ENCODE results near the gene ANTXR1.

The ANTXR1 gene

DNA sequence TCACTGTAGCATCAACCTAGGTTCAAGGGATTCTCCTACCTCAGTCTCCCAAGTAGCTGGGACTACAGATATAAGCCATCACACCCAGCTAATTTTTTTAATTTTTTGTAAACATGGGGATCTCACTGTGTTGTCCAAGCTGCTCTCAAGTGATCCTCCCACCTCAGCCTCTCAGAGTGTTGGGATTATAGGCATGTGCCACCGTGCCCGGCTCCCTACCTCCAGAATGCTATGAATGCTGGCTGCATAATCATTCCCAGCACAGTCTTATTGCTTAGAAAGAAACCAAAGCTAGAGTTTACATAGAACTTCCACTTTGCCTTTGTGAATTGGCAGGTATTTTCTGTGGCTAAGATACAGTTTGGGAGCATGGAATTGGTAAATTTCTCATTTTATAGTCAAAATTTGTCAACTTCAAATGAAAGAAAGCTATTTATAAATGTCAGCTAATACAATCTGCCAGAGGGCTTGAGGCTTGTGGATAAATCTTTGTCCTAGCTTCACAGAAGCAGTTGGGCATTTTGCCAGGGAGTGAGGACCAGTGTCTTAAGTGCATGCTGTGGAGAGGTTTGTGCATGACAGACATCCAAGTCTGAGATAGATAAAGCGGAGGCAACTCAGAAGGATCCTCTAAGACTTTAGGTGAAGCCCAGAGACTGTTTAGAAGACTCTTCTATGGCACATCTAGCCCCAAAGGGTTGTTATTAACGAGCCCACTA lies 175.4 kb downstream of the ANTXR1 start:
- DNase-seq: no peak

DNA sequence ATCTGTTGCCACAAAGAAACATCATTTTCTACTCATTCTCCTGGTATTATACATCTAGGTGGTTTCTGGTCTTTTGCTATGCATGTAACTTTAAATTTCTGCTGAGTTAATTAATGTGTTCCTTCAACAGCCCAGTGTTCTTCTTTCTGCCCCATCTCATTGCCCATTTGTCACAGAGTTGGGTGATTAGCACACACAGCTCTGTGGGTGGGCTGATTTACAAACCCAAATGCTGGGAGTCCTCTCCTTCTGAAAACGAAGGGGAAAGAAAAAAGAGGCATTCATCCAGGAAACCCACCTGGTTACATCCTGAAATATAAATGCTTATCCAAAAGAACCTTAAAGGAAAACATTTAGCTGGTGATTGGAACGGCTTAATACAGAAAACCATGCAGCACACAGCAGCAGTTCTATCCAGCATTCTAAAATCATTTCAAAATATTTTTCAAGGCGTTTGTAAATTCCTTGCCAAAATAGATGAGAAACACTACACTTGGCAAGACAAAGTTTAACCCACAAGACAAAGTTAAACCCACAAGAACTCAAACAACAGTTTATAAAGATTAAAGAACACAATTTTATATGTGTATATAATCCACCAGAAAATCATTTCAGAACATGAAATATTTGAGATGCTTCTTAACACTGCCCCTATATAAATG lies 177.9 kb downstream of the ANTXR1 start:
- no peak for DNase-seq

DNA sequence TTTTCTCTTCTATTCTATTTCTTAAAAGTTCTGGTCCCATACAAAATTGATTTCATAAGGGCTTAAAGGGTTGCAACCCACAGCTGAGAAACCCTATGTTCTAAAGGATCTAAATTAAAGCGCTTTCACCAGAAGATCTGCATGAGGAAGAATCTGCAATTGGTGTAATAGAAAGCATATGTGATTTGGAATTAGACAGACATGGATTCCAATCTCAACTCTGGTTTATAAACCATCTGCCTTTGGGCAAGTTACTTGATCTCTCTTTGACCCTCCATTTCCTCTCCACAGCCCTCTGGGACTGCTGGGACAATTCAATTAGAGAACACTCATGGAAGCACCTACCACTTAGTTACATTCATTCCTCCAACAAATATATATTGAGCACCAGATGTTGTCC lies 178.7 kb downstream of the ANTXR1 start:
- no peak for DNase-seq

DNA sequence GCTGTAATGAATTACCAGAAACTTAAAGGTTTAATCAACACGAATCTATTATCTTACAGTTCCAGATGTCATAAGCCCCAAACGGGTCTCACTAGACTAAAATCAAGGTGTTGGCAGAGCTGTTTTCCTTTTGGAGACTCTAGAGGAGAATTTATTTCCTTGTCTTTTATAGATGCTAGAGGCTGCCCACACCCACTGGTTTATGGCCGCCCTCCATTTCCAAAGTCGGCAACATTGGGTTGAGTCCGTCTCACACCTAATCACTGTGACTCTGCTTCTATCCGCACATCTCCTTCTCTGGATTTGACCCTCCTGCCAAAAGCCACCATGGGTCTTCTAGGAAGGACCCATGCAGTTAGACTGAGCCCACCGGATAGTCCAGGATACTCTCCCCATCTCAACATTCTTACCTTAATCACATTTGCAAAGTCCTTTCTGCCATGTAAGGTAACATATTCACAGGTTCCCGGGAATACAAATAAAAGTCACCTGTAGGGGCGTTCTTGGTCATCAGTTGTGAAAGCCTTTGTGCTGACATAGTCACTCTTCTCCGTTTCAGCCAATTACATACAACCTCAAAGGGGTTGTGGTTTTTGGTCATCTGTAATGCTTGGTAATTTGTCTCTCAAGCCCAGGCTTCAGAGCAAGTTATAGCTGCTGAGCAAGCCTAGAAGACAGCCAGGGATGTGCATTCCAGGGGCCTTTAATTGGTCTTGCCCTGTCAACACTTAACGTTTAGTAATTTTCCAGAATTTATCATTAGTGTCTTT lies 179.4 kb downstream of the ANTXR1 start:
- no peak for DNase-seq

DNA sequence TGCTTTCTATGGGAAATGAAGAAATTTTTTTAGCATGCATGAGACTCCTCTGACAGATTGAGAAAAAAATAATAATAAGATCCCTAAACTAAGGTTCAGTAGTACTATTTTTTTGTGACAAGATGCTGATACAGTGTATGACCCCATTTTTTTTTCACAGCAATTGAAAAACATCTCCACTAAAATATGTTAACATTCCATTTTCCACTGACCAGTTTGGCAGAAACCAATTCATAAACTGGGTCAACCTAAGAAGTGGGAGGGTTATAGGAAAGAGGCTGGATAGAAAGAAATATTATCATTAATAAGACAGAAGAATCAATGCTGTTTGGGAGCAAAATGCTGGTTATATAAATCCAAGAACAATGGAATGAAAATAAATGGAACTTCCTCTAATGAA lies 182.7 kb downstream of the ANTXR1 start:
- DNase-seq: no peak

DNA sequence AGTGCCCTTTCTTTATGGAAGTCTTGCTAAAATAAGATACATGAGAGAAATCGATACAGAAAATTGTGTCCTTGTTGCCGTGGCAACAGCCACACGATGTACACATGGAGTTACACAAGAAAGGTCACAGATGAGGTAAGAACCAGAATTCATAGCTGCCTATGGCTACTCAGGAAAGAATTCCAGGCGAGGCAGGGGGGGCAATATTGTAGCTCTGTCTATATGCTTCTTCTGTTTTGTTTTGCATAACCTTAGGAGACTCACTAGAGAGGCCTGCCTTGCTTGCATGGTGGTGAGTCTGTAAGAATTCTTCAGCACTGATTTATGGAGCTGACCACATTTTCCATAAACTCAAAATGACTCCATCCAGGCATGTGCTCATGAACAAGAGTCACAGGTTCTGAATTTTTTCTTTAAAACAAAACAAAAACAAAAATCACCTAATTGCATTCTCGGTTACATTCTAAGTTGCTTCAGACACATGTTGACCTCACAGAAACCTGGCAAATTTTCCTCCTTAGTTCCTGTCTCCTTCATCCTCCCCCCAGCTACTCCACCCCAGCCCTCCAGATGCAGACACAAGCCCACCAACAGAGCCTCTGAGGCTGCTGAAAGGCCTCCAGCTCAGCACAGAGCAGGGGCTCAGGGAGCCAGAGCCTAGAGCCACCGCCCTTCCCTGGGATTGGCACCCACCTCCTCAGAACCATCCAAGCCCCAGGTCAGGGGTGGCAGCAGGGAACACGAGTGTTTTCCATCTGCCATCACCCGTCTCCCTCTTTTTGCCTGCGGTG lies 183.5 kb downstream of the ANTXR1 start:
- no peak for DNase-seq

DNA sequence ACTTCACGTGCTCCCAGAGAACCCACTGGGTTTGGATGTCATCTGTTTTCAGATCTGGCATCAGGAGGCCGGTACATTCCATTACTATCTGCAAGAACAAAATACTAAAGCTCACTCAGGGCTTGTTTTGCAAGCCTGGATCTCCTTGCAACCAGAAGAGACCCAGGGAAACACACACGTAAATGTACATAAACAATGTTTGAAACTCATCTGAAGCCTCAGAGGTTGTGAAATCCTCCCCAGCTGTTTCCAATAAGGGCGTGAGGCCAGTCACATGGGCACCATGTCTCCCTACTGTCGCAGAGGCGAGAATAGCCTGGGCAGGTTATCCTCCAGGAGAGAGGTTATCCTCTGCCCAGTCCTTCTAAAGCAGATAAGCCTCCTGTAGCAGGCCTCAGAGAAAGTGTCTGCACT lies 187.1 kb downstream of the ANTXR1 start:
- DNase-seq: no peak

DNA sequence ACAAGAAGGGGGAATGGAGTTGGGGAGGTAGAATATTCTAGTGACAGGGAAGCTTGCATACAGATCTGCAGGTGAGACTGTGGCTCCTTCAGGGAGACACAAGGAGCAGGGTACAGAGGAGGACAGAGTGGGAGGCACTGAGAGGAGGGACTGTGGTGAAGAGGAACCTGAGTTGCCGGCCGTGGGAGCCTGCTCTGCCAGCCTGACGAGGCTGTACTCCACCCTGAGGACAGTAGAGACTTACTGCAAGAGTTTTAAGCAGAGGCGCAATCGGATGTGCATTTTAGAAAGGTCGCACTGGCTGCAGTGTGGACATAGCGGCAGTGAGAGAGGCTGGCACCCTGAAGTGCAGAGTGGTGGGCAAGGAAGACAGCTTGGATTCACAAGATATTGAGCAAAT lies 188.3 kb downstream of the ANTXR1 start:
- DNase-seq: no peak

DNA sequence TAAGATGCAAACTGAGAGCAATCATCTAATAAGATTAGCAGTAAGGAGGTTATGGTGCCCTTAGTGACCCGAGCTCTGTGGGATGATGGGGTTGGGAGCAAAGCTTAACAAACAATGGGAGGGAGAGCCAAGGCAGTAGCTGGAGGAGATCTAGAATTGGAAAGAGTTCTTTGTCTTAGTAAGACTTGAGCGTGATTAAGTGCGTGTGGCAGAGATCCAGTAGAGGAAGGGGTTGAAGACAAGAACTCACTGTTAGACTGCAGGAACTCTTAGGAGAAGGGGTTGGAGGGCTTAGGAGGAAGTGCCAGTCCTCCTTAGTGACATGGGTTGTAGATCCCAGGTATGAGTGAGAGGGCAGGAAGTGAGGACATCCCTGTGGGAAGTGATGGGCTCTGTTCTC lies 189.3 kb downstream of the ANTXR1 start:
- no peak for DNase-seq

DNA sequence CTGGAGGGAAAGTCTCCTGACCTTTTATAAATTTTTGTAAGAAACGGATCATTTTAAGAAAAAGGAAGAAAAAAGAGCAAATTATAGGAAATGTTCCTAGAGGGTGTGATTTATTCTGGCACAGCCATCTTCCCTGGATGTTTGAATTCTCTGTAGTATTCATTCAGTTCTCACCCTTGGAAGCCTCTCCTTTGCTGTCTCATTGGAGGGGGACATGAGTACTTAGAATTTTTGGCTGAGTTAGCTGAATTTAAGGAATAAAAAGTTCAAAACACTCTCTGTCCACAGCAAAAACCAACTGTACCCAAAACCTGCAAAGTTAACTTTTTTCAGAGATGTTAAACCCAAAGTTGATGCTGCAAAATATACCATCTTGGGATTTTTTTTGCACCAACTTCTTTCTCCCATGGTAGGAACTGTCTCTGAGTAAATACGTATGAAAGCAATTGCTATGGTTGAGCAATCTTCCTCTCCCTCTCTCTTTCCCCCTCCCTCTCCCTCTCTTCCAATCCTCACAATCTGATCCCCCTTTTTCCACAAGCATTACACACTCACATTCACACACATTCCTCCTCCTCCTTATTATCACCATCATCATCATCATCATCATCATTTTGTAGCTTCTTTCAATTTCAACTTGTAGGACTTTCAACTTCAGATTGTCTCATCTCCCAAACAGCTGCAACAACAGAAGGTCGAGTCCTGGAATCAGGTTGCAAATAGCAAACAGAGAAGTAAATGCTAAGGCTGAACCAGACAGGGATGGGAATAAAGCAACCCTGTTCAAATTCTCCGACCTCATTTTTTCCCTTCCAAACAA lies 190.4 kb downstream of the ANTXR1 start:
- no peak for DNase-seq

DNA sequence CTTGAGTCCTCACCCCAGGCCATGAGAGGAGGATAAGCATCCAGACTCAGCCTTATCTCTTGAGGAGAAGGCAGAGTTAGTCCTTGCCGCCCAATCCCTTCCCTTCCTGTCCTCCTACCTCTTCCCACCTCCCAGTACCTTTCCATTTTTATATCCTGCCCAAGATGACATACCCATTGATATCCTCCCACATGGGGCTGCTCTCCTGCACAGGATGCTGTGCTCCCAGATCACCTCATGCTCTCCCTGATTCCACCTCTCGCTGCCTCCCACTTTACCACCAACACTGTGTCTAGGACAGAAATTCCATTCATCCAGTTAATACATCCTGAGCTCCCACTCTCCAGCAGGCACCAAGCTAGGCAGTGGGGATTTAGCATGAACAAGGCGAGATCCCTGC lies 191.7 kb downstream of the ANTXR1 start:
- no peak for DNase-seq

DNA sequence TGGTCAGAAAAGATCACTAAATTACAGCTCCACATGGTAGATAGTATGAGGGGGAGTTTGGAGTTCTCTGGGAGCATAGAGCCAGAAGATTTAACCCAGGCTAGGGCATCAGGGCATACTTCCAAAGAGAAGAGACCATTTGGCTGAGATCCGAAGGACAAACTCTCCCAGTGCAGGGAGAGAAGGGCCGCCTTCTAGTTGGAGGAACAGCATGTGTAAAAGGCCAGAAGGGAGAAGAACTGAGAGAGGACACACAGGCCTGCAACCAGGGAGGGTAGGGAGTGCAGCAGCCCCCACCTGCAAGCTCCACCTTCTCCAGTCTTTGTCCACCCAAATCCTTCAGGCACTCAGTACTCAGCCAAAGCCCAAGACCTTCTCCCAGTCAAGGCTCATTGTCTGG lies 192.1 kb downstream of the ANTXR1 start:
- no peak for DNase-seq

DNA sequence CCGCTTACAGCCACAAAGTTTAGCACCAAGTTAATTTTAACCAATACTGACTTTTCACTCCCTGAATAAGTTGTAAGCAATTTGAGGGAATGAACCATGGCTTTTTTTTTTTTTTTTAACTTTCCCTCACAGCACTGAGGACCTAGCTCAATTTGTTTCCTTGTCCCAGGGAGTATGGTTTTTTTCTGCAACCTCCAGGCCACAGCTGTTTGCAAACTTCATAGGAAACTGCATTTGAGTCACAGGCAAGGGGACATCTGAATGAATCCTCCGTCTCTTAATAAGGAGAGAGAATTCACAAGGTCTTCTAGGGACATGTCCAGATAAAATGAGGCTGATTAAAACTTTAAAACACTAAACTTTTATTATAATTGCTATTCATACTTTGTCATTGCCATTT lies 192.5 kb downstream of the ANTXR1 start:
- no peak for DNase-seq

DNA sequence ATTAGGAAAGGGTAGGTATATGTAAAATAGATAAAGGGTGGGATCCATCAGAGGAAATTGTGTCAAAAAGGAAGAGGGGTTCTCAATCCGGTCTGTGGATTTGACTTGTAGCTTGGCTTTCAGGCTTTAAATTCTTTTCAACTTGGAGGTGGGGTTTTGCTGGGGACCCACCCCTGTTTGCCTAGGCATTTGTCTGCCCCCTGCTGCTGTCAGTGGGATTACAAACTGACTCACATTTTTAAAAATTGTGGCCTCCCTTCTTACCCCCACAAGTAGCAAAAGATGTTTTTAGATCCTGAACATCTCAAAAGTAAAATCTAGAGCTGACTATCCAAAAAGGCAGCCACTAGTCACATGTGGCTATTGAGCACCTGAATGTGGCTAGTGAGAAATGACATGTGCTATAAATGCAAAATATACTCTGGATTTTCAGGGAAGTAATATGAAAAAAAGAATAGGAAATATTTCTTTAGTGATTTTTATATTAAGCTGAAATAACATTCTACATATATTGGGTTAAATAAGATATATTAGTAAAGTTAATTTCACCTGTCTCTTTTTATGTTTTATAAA lies 195.1 kb downstream of the ANTXR1 start:
- DNase-seq: no peak

DNA sequence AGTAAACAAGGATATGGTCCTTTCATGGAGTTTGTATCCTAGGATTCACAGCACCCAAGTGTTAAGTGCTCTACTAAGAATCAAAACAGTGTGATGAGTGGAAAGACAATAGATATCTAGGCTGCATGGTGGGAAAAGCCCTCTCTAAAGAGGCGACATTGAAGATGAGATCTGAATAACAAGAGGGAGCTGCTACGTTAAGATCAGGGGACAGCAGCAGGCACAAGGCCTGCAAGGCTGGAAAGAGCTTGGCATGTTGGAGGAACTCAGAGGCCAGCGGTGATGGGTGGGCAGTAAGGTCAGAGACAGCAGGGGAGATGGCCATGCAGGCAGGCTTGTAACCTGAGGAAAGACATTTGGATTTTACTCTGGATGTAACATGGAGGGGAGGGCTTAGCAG lies 196.5 kb downstream of the ANTXR1 start:
- no peak for DNase-seq

DNA sequence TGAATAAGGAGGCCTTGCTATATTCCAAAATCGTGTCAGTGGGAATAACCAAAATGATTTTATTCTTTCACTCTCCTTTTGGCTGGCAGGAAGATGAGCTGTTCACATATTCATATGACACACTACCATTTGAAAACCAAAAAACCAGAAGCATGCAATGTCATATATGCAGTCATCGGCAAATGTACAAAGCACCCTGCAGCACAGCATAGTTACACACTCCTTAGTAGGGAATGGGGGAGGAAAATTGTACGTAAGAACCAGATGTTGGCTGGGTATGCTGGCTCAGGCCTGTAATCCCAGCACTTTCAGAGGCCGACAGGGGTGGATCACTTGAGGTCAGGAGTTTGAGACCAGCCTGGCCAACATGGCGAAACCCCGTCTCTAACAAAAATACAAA lies 197.4 kb downstream of the ANTXR1 start:
- DNase-seq: no peak

DNA sequence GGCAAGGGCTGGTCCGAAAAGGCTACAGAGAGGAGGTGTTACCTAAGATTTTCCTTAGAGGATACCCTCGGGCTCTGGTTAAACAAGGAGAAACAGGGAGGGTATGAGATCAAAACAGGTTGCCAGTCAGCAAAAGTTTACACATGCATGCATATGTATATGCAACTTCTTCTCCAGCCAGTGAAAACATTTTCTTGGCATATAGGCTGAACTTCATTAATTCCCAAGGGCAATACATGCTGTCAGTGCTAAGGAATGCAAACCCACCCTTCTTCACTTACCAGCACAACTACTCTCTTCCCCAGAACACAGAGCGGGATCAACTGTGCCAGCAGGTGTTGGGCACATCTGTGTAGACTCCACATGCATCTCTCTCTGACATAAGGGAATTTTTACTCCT lies 198.1 kb downstream of the ANTXR1 start:
- DNase-seq: no peak

DNA sequence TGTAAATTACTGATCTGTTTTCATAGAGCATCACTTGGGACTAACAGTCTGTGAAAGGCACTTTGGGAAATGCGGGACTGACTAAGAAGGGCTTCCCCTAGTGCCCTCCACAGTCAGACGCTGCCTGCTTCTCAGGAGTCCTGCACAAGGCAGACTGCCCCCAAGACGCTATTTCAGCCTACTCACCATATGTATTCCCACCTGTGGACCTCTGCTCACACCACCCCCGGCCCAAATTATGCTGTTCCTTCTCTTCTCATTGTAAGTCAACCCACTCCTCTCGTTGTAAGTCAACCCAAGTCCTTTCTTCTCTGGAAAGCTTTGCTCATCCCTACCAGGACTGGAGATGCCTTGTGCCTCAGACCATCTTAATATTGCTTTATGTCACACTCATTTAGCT lies 198.7 kb downstream of the ANTXR1 start:
- DNase-seq: no peak

DNA sequence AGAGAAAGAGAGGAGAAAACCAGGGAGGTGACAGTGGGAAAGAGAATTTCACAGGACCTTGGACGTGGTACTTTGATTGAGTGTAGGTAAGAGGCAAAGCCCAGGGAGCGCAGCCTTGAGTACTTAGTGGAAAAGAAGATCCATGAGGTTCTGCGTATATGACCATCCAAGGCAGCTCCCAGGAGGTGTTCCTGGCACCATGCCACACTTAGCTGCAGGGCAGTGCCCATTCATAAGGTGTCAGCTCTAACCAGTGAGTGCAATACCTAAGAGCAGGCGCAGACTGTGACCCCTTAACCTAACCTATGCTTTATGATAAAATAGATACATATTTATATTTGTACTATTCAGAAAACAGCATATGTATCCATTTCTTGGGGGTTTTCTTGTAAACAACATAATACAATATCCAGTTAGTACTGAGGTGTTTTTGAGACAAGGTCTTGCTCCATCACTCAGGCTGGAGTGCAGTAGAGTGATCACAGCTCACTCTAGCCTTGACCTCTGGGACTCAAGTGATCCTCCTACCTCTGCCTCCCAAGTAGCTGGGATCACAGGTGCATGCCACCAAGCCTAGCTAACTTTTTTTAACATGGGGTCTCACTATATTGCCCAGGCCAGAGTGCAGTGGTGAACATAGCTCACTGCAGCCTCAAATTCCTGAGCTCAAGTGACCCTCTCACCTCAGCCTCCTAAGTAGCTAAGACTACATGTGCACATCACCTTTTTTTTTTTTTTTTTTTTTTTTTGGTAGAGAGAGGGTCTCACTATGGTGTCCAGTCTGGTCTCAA lies 199.5 kb downstream of the ANTXR1 start:
- no peak for DNase-seq

DNA sequence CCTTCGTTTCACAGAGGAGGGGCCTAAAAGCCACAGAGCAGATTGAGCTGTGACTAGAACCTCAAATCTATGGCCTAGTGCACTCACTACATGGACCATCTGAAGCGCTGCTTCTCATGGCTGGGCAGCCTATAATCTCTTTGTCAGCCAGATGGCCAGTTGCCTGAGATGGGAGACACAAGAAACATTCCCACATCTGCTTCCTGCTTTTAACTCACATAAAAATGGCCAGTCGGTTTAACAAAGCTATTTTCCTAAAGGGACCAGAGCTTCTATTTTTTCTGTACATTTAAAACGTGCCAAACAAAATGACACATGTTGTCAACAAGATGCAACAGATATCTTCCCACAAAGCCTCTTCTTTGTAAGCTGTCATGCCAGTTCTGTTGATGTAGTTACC lies 200.2 kb downstream of the ANTXR1 start:
- DNase-seq: no peak

DNA sequence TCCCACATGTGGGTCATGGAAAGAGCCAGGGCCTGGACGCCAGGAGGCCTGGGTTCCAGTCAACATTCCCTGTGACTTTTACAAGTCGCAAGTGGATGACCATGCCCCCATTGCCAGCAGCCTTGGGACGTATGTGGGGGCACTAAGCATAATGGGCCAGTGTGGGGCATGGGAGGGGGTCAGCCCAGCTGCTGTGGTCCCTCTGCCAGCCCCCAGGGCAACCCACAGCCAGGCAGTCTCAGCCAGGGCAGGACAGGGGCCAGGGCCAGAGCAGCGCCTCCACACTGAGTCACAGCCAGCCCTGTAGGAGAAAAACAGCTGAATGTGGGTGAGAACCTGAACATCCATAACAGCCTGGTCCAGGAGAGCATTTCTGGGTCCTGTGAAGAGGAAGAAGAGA lies 200.8 kb downstream of the ANTXR1 start:
- no peak for DNase-seq
